AG10803 (cell line): ENCODE measurements around the gene MEP1A.
"Not testable (repeated sequence)": the region's sequence is repeated elsewhere in the genome, so short reads cannot be mapped to it uniquely, and the experiment has no call there.

ENCODE experiments used
- DNase-seq: peaks from one replicate; pipeline ENCODE4 v3.0.0; 2010; ENCODE audit warnings: low read depth
- H3K4me3 ChIP-seq: 2 replicates; pipeline ENCODE4 v1.5.1; 2011; ENCODE audit warnings: mild to moderate bottlenecking, low read length, control low read depth
- CTCF ChIP-seq: conservative IDR thresholded peaks from 2 replicates; pipeline ENCODE4 v1.5.1; 2011; ENCODE audit warnings: mild to moderate bottlenecking, low read length, control low read depth, inconsistent platforms

The MEP1A gene

DNA sequence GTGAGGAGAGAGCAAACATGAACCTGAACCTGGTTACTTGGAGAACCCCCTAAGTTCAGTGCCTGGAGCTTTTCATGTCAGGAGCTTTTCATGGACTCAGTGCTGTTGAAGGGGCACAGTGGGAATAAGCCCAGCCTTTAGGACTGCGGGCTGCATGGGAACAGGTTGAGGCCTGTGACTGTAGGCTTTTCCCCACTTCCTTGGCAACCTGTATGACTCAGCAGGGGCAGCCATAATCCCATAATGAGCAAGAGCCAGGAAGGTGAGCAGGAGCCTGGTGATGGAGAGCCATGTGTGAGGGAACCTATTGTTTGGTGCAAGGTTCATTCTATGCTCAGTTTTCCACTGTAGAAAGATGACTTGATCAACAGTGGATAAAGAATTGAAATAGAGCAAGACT is 23.4 kb downstream of the MEP1A start:
- no peak for TF ChIP-seq CTCF
- H3K4me3 ChIP-seq = no peak overlapping the region
- DNase-seq = no peak

DNA sequence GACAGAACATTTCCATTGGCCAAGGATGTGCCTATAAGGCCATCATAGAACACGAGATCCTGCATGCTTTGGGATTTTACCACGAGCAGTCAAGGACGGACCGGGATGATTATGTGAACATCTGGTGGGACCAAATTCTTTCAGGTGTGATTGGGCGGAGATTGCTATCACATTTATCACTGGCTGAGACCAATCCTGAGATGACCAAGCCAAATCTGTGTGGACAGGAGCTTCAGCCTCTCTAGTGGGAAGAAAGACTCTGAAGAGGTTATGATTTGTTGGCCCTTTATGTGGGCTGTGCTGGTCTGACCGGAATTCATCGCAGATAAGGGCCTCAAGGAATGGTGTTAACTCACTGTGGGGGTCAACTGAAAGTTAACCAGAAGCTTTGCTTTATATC is 26.4 kb downstream of the MEP1A start:
- no peak overlapping the region for H3K4me3 ChIP-seq
- DNase-seq = no peak
- no peak for TF ChIP-seq CTCF

DNA sequence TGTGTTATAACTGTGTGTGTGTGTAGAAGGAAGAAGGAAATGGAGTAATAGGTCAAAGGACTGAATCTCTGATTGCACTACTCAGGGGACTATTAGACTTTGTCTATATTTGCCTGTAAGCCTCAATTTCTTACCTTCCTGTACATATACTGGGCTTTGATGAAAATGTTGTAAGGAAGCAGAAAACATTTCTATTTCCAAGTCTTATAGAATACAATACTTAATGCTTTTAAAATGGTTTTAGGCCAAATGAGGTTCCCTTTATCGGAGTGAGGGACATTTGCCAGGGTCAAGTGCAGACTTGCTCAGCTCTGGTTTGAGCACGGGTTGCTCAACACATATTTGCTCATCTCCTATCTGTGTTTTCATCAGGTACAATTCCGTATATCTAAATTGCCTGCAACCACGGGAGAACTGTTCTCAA is 28.3 kb downstream of the MEP1A start:
- no peak overlapping the region for H3K4me3 ChIP-seq
- no peak for TF ChIP-seq CTCF
- no peak for DNase-seq

- H3K4me3 ChIP-seq = no peak overlapping the region
- no peak for DNase-seq
- TF ChIP-seq CTCF = no peak
Measured at GRCh38 chr6:46828939-46829338, 35.8 kb downstream of the MEP1A start.

GRCh38 chr6:46832816-46833215 is 39.6 kb downstream of the MEP1A start:
- no peak overlapping the region for H3K4me3 ChIP-seq
- TF ChIP-seq CTCF = no peak
- DNase-seq = no peak

- not testable (repeated sequence) for DNase-seq
Measured at GRCh38 chr6:46834257-46834916, 41.2 kb downstream of the MEP1A start.

DNA sequence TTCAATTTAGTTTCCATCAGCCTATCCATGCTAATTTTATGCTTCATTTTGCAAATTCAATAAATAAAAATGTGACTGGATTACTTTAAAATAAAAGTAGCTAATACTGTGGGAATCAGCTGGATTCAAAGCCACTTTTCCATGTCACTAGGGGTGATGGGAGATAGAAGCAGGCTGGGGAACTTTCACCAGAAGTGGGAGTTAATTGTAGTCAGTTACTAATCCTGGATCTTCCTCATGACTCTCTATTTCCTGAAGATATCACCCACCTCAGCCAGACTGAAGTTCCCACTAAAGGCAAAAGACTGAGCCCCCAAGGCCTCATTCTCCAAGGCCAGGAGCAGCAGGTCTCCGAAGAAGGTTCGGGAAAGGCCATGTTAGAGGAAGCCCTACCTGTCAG is 41.8 kb downstream of the MEP1A start:
- not testable (repeated sequence) for H3K4me3 ChIP-seq, DNase-seq

More at GRCh38 chr6:46834257-46834916, 41.2 kb downstream of the MEP1A start:
- not testable (repeated sequence) for H3K4me3 ChIP-seq

GRCh38 chr6:46838033-46838432 is 44.8 kb downstream of the MEP1A start:
- no peak for TF ChIP-seq CTCF
- no peak overlapping the region for H3K4me3 ChIP-seq
- no peak for DNase-seq

- not testable (repeated sequence) for H3K4me3 ChIP-seq, DNase-seq
Measured at GRCh38 chr6:46842252-46842846, 49.2 kb downstream of the MEP1A start.
